IMR-90 (cell line): ENCODE measurements around the gene KLHDC9. TPM values are rescaled to one million over a fixed set of nuclear protein-coding genes. Genes with fewer than 3 reads are reported as not detected.

Experiments used
- ATAC-seq: fragments of 200-7000 bp; cut with Tn5 transposase; 2 replicates; pipeline ENCODE4 v1.9.1; 2020; ENCODE audit warnings: low read depth, mild to moderate bottlenecking, moderate library complexity
- BruUV-seq: library from RNA; stranded (reverse); fragments of 400-500 nt; replicated peaks from 2 replicates; lab custom pipeline; 2021; lab: Mats Ljungman, UMichigan
- CTCF ChIA-PET: fragments of 300-600 bp; formaldehyde crosslinking; extraction: SDS; loops from one replicate; lab custom pipeline; 2021; ENCODE audit warnings: antibody characterized with exemption; lab: Yijun Ruan, JAX
- POLR2A ChIA-PET: fragments of 300-600 bp; sonication (Branson Sonifier 250); formaldehyde crosslinking; loops from one replicate; lab custom pipeline; 2022; ENCODE audit warnings: antibody characterized with exemption; ENCODE audit not compliant: unreplicated experiment; lab: Charles Lee
- DNase-seq: peaks from one replicate; pipeline ENCODE4 v3.0.0; 2013
- H2AFZ ChIP-seq: replicated peaks from 2 replicates; pipeline ENCODE3; 2013; ENCODE audit warnings: low read length, mild to moderate bottlenecking; ENCODE audit not compliant: poor library complexity
- H2AK5ac ChIP-seq: 2 replicates; pipeline ENCODE4 v1.6.1; 2013; ENCODE audit warnings: low read depth, low read length, inconsistent platforms
- H2AK9ac ChIP-seq: replicated peaks from 2 replicates; pipeline ENCODE3; 2013; ENCODE audit warnings: mild to moderate bottlenecking, low read depth, low read length, moderate library complexity; ENCODE audit not compliant: poor library complexity
- H2BK120ac ChIP-seq: 2 replicates; pipeline ENCODE4 v1.6.1; 2013; ENCODE audit warnings: low read depth, low read length, inconsistent platforms
- H2BK15ac ChIP-seq: 3 replicates; pipeline ENCODE4 v1.6.1; 2013; ENCODE audit warnings: low read depth, low read length, inconsistent platforms
- H2BK20ac ChIP-seq: 2 replicates; pipeline ENCODE4 v1.6.1; 2013; ENCODE audit warnings: low read depth, mild to moderate bottlenecking, inconsistent platforms, low read length, moderate library complexity
- H2BK5ac ChIP-seq: 2 replicates; pipeline ENCODE4 v1.6.1; 2013; ENCODE audit warnings: mild to moderate bottlenecking, low read depth, low read length, inconsistent platforms; ENCODE audit not compliant: poor library complexity, severe bottlenecking
- H3K14ac ChIP-seq: replicated peaks from 2 replicates; pipeline ENCODE4 v1.6.1; 2013; ENCODE audit warnings: low read depth, low read length, inconsistent platforms
- H3K18ac ChIP-seq: 2 replicates; pipeline ENCODE4 v1.6.1; 2013; ENCODE audit warnings: low read depth, low read length, control low read depth
- H3K23ac ChIP-seq: 2 replicates; pipeline ENCODE4 v1.6.1; 2013; ENCODE audit warnings: low read depth, low read length, inconsistent platforms
- H3K27ac ChIP-seq: 2 replicates; pipeline ENCODE4 v1.5.1; 2013; ENCODE audit warnings: mild to moderate bottlenecking, control low read depth, low read length; ENCODE audit not compliant: insufficient read depth
- H3K27me3 ChIP-seq: 2 replicates; pipeline ENCODE4 v1.6.1; 2013; ENCODE audit warnings: low read length; ENCODE audit not compliant: control insufficient read depth, insufficient read depth
- H3K36me3 ChIP-seq: 2 replicates; pipeline ENCODE4 v1.6.1; 2013; ENCODE audit warnings: low read length, mixed read lengths; ENCODE audit not compliant: control insufficient read depth, insufficient read depth
- H3K4ac ChIP-seq: 2 replicates; pipeline ENCODE4 v1.6.1; 2013; ENCODE audit warnings: low read depth, low read length, inconsistent platforms
- H3K4me1 ChIP-seq: 2 replicates; pipeline ENCODE4 v1.6.1; 2013; ENCODE audit warnings: low read length, mixed read lengths; ENCODE audit not compliant: control insufficient read depth, insufficient read depth
- H3K4me2 ChIP-seq: 2 replicates; pipeline ENCODE4 v1.6.1; 2013; ENCODE audit warnings: low read depth, mild to moderate bottlenecking, control low read depth, low read length, moderate library complexity
- H3K4me3 ChIP-seq: 2 replicates; pipeline ENCODE4 v1.5.1; 2013; ENCODE audit warnings: low read depth, mild to moderate bottlenecking, control low read depth, low read length, moderate library complexity; ENCODE audit not compliant: insufficient read depth
- H3K56ac ChIP-seq: 2 replicates; pipeline ENCODE4 v1.6.1; 2013; ENCODE audit warnings: low read length, inconsistent platforms; ENCODE audit not compliant: insufficient read depth; ENCODE audit errors: extremely low read depth
- H3K79me1 ChIP-seq, 2 experiments: 2 replicates each; pipeline ENCODE4 v1.6.1; 2013; ENCODE audit warnings: low read length in 2 of 2, inconsistent platforms in 1 of 2, low read depth in 1 of 2
- H3K9ac ChIP-seq: 2 replicates; pipeline ENCODE4 v1.6.1; 2013; ENCODE audit warnings: low read depth, low read length, control low read depth
- H3K9me1 ChIP-seq: 2 replicates; pipeline ENCODE4 v1.6.1; 2013; ENCODE audit warnings: low read length, inconsistent platforms; ENCODE audit not compliant: insufficient read depth
- H3K9me3 ChIP-seq: 2 replicates; pipeline ENCODE4 v1.6.1; 2013; ENCODE audit warnings: low read length; ENCODE audit not compliant: control insufficient read depth, insufficient read depth
- H4K20me1 ChIP-seq: 2 replicates; pipeline ENCODE4 v1.6.1; 2013; ENCODE audit warnings: low read length, inconsistent platforms; ENCODE audit not compliant: insufficient read depth
- H4K5ac ChIP-seq: 2 replicates; pipeline ENCODE4 v1.6.1; 2013; ENCODE audit warnings: mild to moderate bottlenecking, low read depth, low read length, control low read depth
- H4K8ac ChIP-seq, 2 experiments: 2 replicates each; pipeline ENCODE4 v1.6.1; 2013; ENCODE audit warnings: low read depth in 2 of 2, low read length in 2 of 2, control low read depth in 1 of 2, inconsistent platforms in 1 of 2
- H4K91ac ChIP-seq: 2 replicates; pipeline ENCODE4 v1.6.1; 2013; ENCODE audit warnings: low read depth, low read length, inconsistent platforms; ENCODE audit not compliant: insufficient read depth
- MAFK ChIP-seq: IDR thresholded peaks from 2 replicates; pipeline ENCODE4 v1.6.1; 2012; ENCODE audit warnings: low read depth, low read length, improper control_type of control experiment
- RCOR1 ChIP-seq: IDR thresholded peaks from 2 replicates; pipeline ENCODE4 v1.6.1; 2012; ENCODE audit warnings: mild to moderate bottlenecking, low read length, improper control_type of control experiment; ENCODE audit not compliant: insufficient replicate concordance
- WGBS, 2 experiments: methylation state at CpG; one replicate each; pipeline versions ENCODE4 v1.1.5 to v1.1.7; 2013; ENCODE audit warnings: missing lambda C conversion rate in 2 of 2; ENCODE audit not compliant: insufficient read length in 1 of 2; ENCODE audit errors: extremely low coverage in 2 of 2; 5-methylcytosine and 5-hydroxymethylcytosine counted together
- dilution Hi-C: fragments of 300-500 bp; cut with HindIII; formaldehyde crosslinking; loops from one replicate; pipeline ENCODE4 v1.14.3; 2018; ENCODE audit warnings: low sequenced_read_pairs; ENCODE audit not compliant: unreplicated experiment
- in situ Hi-C: fragments of 300-500 bp; cut with MboI; formaldehyde crosslinking; loops from 3 replicates; pipeline ENCODE4 v1.14.3; 2019; ENCODE audit warnings: low sequenced_read_pairs, inconsistent platforms, mixed read lengths
- intact Hi-C: fragments of 100-400 bp; cut with micrococcal nuclease; formaldehyde crosslinking; loops from 2 replicates; pipeline ENCODE4 v1.10.0; 2022
- polyA plus RNA-seq, 3 experiments: library from polyadenylated mRNA; depleted of rRNA; stranded (reverse); fragments of >200 nt; gene quantifications; 2 replicates each; pipeline ENCODE4 v1.2.3, GENCODE V29; 2012; ENCODE audit warnings: low replicate concordance in 1 of 3
- total RNA-seq: library from RNA; depleted of rRNA; stranded (reverse); fragments of >200 nt; gene quantifications from 2 replicates; pipeline ENCODE4 v1.2.3, GENCODE V29; 2012
- TF ChIP-seq, protein P1 (sequence below): fragments of 150-350 bp; IDR thresholded peaks from 2 replicates; pipeline ENCODE4 v1.6.1; 2017; ENCODE audit warnings: mild to moderate bottlenecking, antibody characterized with exemption, low read length, low read depth

Gene KLHDC9
- total and polyA plus RNA-seq, 2 of the 4 experiments (the other 2 are of a cell fraction), result 0.18 to 0.70 TPM

DNA sequence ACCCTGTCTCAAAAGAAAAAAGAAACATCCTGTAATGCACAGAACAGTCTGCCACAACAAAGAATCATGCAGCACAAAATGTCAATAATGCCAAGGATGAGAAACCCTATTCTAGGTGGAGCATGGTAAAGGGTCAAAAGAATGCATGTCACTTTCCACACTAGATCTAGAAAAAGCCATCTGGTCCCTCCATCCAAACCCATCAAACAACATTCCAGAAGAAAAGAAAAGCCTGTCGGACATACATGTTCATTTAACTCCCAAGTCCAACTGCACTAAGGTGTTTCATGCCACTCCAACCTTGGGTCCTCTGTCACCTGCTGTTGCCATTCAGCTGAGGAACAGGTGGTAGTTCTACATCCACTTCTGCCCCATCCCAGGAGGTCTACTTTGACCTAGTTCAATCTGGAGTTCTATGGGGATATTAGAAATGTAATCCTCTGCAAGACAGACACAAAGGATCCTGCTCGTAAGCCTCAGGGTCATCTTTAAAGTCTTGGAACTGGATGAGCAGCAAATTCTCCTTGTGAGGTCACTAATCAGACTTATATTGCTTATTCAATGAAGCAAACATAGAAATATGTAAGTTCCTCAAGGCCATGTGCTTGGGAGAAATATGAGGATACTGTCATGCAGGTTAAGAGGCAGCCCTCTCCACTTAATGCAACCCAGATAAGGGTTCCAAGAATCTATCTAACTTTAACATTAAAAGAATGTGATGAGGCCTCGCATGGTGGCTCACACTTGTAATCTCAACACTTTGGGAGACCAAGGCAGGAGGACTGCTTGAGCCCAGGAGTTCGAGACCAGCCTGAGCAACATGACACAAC, 30.6 kb downstream of the KLHDC9 start:
- Histone ChIP-seq H3K27ac (no peak overlapping the region), H4K8ac (no peak overlapping the region), H3K27me3 (no peaks in the 10 kb centered on the region), H3K4me3 (no peak overlapping the region), H4K91ac (no peak overlapping the region), H4K20me1 (peaks cover 19% of the 10 kb centered on the region), H2BK20ac (no peak overlapping the region), H3K4ac (no peak overlapping the region), H3K79me1 (peaks cover 29 to 81% of the 10 kb centered on the region in 2 experiments), H3K4me1 (peaks cover 2% of the 10 kb centered on the region), H3K36me3 (peaks cover 25% of the 10 kb centered on the region), H3K4me2 (no peak overlapping the region), H2BK5ac (no peak overlapping the region), H3K9ac (no peak overlapping the region), H3K23ac (no peak overlapping the region), H3K18ac (no peak overlapping the region), H3K14ac (no peak overlapping the region), H2AFZ (no peak overlapping the region), H3K9me3 (no peaks in the 10 kb centered on the region; the same call in 1 of the 2 replicates), H3K56ac (no peak overlapping the region), H3K9me1 (peaks cover 13% of the 10 kb centered on the region), H2BK120ac (no peak overlapping the region), H2AK9ac (no peak overlapping the region), H2BK15ac (no peak overlapping the region), H4K5ac (no peak overlapping the region), H2AK5ac (no peak overlapping the region)
- DNase-seq (no peak), ATAC-seq (no peak)
- POLR2A ChIA-PET, result interaction anchor here (0.6 kb wide), 1 partner anchor 72 kb away, joined by 3 read pairs; no protein-coding TSS in a partner anchor
- intact Hi-C loops (no loop called here), in situ Hi-C loops (no loop called here), dilution Hi-C loops (no loop called here)
- WGBS, 2 experiments, result no CpG with 5 or more reads among the region's 4 CpGs
- TF ChIP-seq MAFK, result no peak
- TF ChIP-seq, protein P1, sequence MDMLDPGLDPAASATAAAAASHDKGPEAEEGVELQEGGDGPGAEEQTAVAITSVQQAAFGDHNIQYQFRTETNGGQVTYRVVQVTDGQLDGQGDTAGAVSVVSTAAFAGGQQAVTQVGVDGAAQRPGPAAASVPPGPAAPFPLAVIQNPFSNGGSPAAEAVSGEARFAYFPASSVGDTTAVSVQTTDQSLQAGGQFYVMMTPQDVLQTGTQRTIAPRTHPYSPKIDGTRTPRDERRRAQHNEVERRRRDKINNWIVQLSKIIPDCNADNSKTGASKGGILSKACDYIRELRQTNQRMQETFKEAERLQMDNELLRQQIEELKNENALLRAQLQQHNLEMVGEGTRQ, result no peak
- no peak for TF ChIP-seq RCOR1
- BruUV-seq, result no TSS peak
- CTCF ChIA-PET, result no interaction called here
